ENCODE results near the gene TEX35.

TEX35 gene

DNA sequence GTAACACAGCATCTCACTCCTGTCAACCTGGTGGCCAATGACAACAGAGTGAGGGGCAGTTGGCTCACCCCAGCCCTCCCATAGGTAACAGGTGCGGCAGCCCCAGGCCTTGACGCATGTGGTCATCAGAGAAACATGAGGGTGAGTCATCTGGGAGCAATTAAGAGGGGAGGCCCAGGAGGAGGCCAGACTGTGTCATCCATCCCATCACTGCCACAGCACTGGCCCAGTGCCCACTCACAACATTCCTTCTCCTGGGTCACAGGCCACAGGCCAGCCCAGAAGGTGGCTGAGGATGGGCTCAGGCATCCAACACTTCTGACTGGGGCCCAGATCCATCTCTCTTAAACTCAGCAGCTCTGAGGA lies 17.1 kb downstream of the TEX35 start:
- POLR2A ChIA-PET, result interaction anchor here (0.7 kb wide), 1 partner anchor 473 kb away, joined by 3 read pairs; no protein-coding TSS in a partner anchor
- no peak overlapping the region for H3K4me3 ChIP-seq (ENCODE audit: low read depth, low read length)
- H3K27ac ChIP-seq (ENCODE audit: extremely low read depth, low read depth, low read length), result no peak overlapping the region
- no peaks in the 10 kb centered on the region; the same call in 1 of the 2 replicates for H3K4me1 ChIP-seq (ENCODE audit: control insufficient read depth, insufficient read depth, low read length)
- H3K9me3 ChIP-seq (ENCODE audit: control insufficient read depth, insufficient read depth, low read depth, low read length), result no peaks in the 10 kb centered on the region
- CTCF ChIA-PET, result interaction anchor here (0.9 to 3.6 kb wide), 8 partner anchors 11 to 840 kb away, joined by 3 to 39 read pairs (median 7); no protein-coding TSS in a partner anchor
- H3K36me3 ChIP-seq (ENCODE audit: control insufficient read depth in 2 of 2, insufficient read depth in 1 of 2, low read length in 2 of 2), result no peaks in the 10 kb centered on the region
- TF ChIP-seq, protein P1, sequence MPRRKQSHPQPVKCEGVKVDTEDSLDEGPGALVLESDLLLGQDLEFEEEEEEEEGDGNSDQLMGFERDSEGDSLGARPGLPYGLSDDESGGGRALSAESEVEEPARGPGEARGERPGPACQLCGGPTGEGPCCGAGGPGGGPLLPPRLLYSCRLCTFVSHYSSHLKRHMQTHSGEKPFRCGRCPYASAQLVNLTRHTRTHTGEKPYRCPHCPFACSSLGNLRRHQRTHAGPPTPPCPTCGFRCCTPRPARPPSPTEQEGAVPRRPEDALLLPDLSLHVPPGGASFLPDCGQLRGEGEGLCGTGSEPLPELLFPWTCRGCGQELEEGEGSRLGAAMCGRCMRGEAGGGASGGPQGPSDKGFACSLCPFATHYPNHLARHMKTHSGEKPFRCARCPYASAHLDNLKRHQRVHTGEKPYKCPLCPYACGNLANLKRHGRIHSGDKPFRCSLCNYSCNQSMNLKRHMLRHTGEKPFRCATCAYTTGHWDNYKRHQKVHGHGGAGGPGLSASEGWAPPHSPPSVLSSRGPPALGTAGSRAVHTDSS (tag by site-specific recombination; IDR thresholded peaks at IDR 0.05), result no peak
- TF ChIP-seq GLIS1 (tag by site-specific recombination; IDR thresholded peaks at IDR 0.05), result peak; percentile 65; the same call in 1 of the 2 replicates
- TF ChIP-seq KLF10 (tag by site-specific recombination; IDR thresholded peaks at IDR 0.05), result no peak
- TF ChIP-seq ZNF221 (tag by site-specific recombination; IDR thresholded peaks at IDR 0.05; ENCODE audit: borderline replicate concordance), result no peak
- no peak; the same call in 1 of the 2 replicates for TF ChIP-seq ZNF24 (tag by site-specific recombination; IDR thresholded peaks at IDR 0.05)
- peak; percentile 74 for TF ChIP-seq ZBTB21 (tag by site-specific recombination; IDR thresholded peaks at IDR 0.05)
- TF ChIP-seq ZNF114 (tag by site-specific recombination; IDR thresholded peaks at IDR 0.05), result no peak
- no peak for TF ChIP-seq ZNF501 (tag by site-specific recombination; IDR thresholded peaks at IDR 0.05)
- 0 out of 2 replicates have a peak, but pooled peaks have one; percentile 58 for TF ChIP-seq ZNF280D (tag by site-specific recombination; IDR thresholded peaks at IDR 0.05)
- TF ChIP-seq ZBTB6 (tag by site-specific recombination; IDR thresholded peaks at IDR 0.05), result no peak
- TF ChIP-seq, protein P2, sequence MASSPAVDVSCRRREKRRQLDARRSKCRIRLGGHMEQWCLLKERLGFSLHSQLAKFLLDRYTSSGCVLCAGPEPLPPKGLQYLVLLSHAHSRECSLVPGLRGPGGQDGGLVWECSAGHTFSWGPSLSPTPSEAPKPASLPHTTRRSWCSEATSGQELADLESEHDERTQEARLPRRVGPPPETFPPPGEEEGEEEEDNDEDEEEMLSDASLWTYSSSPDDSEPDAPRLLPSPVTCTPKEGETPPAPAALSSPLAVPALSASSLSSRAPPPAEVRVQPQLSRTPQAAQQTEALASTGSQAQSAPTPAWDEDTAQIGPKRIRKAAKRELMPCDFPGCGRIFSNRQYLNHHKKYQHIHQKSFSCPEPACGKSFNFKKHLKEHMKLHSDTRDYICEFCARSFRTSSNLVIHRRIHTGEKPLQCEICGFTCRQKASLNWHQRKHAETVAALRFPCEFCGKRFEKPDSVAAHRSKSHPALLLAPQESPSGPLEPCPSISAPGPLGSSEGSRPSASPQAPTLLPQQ (tag by site-specific recombination; IDR thresholded peaks at IDR 0.05), result peak; percentile 82
- TF ChIP-seq PATZ1 (tag by site-specific recombination; IDR thresholded peaks at IDR 0.05), result 0 out of 2 replicates have a peak, but pooled peaks have one; percentile 48
- 0 out of 2 replicates have a peak, but pooled peaks have one; percentile 28 for TF ChIP-seq ZNF184 (tag by site-specific recombination; IDR thresholded peaks at IDR 0.05)
- TF ChIP-seq ZNF639 (tag by site-specific recombination; IDR thresholded peaks at IDR 0.05), result peak; percentile 86
- no peak for TF ChIP-seq TRIM28 (IDR thresholded peaks at IDR 0.05; ENCODE audit: borderline replicate concordance, low read length)
- peak; percentile 68; the same call in 1 of the 2 replicates for TF ChIP-seq ZNF660 (tag by site-specific recombination; IDR thresholded peaks at IDR 0.05)
- no peak for TF ChIP-seq KLF9 (tag by site-specific recombination; IDR thresholded peaks at IDR 0.05; ENCODE audit: low read depth)
- no peak for TF ChIP-seq ZNF658 (tag by site-specific recombination; IDR thresholded peaks at IDR 0.05)
- TF ChIP-seq ZNF37A (tag by site-specific recombination; IDR thresholded peaks at IDR 0.05), result no peak
- no peak for TF ChIP-seq REPIN1 (tag by site-specific recombination; IDR thresholded peaks at IDR 0.05; ENCODE audit: low read depth)
- TF ChIP-seq, protein P3, sequence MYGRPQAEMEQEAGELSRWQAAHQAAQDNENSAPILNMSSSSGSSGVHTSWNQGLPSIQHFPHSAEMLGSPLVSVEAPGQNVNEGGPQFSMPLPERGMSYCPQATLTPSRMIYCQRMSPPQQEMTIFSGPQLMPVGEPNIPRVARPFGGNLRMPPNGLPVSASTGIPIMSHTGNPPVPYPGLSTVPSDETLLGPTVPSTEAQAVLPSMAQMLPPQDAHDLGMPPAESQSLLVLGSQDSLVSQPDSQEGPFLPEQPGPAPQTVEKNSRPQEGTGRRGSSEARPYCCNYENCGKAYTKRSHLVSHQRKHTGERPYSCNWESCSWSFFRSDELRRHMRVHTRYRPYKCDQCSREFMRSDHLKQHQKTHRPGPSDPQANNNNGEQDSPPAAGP (tag by site-specific recombination; IDR thresholded peaks at IDR 0.05), result peak; percentile 89; the same call in 1 of the 2 replicates
- no peak for TF ChIP-seq ZNF785 (tag by site-specific recombination; IDR thresholded peaks at IDR 0.05)
- TF ChIP-seq AEBP2 (tag by site-specific recombination; IDR thresholded peaks at IDR 0.05; ENCODE audit: borderline replicate concordance), result no peak
- TF ChIP-seq SP3 (tag by site-specific recombination; IDR thresholded peaks at IDR 0.05), result peak; percentile 49; the same call in 1 of the 2 replicates
- TF ChIP-seq ZNF677 (tag by site-specific recombination; IDR thresholded peaks at IDR 0.05), result no peak

Data from HEK293 (cell line).